ENCODE measurements around the gene GPR37L1. TPM values are rescaled to one million over a fixed set of nuclear protein-coding genes. Genes with fewer than 3 reads are reported as not detected.

The GPR37L1 gene
- total and polyA plus RNA-seq, 10 of the 15 experiments (the other 5 are each of a cell fraction or from before 2014, with no cell fraction given), result under 0.01 to 0.08 (median 0.02) TPM; not detected in 5

DNA sequence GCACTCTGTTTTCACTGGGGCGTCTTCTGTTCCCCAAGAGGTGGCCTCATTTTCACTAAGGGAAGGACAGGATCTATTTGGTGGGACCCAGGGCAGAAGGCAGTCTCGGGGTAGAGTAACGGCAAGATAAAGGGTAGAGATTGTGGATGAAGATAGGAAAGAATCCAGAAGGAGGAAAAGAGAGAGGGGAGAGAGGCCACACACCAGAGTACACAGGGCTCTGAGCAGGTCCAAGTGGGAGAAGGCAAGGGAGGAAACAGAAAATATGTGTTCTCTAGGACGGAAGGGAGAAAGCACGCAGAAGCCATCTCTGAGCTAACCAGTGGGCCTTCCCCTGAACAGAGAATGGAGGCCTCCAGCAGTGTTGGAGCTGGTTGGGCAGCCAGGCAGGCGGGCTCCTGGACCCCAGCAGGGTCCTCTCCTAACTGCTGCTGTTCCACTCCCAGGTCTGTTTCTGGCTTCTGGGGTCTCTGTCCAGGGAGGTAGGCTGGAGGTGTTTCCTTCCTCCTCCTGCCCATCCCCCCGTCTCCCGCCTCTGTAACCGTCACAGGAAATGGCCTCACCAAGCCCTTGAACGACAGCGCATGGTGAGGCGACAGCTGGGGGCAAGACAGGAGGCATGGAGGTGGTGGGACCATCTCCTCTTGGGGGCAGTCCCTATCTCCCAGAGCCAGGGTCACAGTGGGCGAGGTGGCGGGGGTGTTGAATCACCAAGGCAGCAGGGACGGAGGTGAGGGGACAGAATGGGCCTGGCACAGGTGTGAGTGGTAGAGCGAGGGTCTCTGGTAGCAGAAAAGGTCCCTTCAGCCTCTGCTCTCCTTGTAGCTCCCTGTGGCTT lies 37.0 kb downstream of the GPR37L1 start (continued):
- TF ChIP-seq CHD2 (IDR thresholded peaks at IDR 0.05; ENCODE audit: borderline replicate concordance, low read depth, low read length), result peak; percentile 92
- no peak for TF ChIP-seq KDM1A (IDR thresholded peaks at IDR 0.05; ENCODE audit: borderline replicate concordance)
- TF ChIP-seq NR2F1 (conservative IDR thresholded peaks at IDR 0.05), result 0 out of 2 replicates have a peak, but pooled peaks have one; percentile 9
- TF ChIP-seq ZBED1 (IDR thresholded peaks at IDR 0.05; ENCODE audit: borderline replicate concordance), result peak; percentile 67; the same call in 1 of the 2 replicates
- TF ChIP-seq SPI1 (IDR thresholded peaks at IDR 0.05; ENCODE audit: borderline replicate concordance, insufficient read depth, low read depth, low read length), result no peak
- TF ChIP-seq TCF12 (IDR thresholded peaks at IDR 0.05; ENCODE audit: low read depth, low read length), result peak; percentile 61; the same call in 1 of the 2 replicates
- TF ChIP-seq, protein P1, sequence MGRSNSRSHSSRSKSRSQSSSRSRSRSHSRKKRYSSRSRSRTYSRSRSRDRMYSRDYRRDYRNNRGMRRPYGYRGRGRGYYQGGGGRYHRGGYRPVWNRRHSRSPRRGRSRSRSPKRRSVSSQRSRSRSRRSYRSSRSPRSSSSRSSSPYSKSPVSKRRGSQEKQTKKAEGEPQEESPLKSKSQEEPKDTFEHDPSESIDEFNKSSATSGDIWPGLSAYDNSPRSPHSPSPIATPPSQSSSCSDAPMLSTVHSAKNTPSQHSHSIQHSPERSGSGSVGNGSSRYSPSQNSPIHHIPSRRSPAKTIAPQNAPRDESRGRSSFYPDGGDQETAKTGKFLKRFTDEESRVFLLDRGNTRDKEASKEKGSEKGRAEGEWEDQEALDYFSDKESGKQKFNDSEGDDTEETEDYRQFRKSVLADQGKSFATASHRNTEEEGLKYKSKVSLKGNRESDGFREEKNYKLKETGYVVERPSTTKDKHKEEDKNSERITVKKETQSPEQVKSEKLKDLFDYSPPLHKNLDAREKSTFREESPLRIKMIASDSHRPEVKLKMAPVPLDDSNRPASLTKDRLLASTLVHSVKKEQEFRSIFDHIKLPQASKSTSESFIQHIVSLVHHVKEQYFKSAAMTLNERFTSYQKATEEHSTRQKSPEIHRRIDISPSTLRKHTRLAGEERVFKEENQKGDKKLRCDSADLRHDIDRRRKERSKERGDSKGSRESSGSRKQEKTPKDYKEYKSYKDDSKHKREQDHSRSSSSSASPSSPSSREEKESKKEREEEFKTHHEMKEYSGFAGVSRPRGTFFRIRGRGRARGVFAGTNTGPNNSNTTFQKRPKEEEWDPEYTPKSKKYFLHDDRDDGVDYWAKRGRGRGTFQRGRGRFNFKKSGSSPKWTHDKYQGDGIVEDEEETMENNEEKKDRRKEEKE (IDR thresholded peaks at IDR 0.05), result no peak
- no peak; the same call in 1 of the 2 replicates for TF ChIP-seq NBN (IDR thresholded peaks at IDR 0.05)
- TF ChIP-seq CREM (IDR thresholded peaks at IDR 0.05; ENCODE audit: low read depth), result peak; percentile 84
- no peak; the same call in 1 of the 2 replicates for TF ChIP-seq SIN3A (IDR thresholded peaks at IDR 0.05; ENCODE audit: low read depth, low read length)
- no peak for TF ChIP-seq RELA (IDR thresholded peaks at IDR 0.05; ENCODE audit: borderline replicate concordance, partially characterized antibody)
- TF ChIP-seq, protein P2, sequence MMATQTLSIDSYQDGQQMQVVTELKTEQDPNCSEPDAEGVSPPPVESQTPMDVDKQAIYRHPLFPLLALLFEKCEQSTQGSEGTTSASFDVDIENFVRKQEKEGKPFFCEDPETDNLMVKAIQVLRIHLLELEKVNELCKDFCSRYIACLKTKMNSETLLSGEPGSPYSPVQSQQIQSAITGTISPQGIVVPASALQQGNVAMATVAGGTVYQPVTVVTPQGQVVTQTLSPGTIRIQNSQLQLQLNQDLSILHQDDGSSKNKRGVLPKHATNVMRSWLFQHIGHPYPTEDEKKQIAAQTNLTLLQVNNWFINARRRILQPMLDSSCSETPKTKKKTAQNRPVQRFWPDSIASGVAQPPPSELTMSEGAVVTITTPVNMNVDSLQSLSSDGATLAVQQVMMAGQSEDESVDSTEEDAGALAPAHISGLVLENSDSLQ (IDR thresholded peaks at IDR 0.05), result peak; percentile 89
- no peak for TF ChIP-seq HCFC1 (IDR thresholded peaks at IDR 0.05; ENCODE audit: low read length)
- no peak for TF ChIP-seq TCF7 (IDR thresholded peaks at IDR 0.05; ENCODE audit: borderline replicate concordance)
- TF ChIP-seq SMAD1 (IDR thresholded peaks at IDR 0.05; ENCODE audit: low read depth, partially characterized antibody), result peak; percentile 20
- no peak for TF ChIP-seq ZZZ3 (IDR thresholded peaks at IDR 0.05; ENCODE audit: control insufficient read depth, insufficient read length, low read depth)
- TF ChIP-seq POU2F2 (IDR thresholded peaks at IDR 0.05; ENCODE audit: borderline replicate concordance, low read depth, low read length), result peak; percentile 74; the same call in 2 of the 3 replicates
- 0 out of 2 replicates have a peak, but pooled peaks have one; percentile 18 for TF ChIP-seq BACH1 (IDR thresholded peaks at IDR 0.05; ENCODE audit: borderline replicate concordance)
- no peak for TF ChIP-seq MTA2 (IDR thresholded peaks at IDR 0.05; ENCODE audit: low read depth)
- TF ChIP-seq, protein P3, sequence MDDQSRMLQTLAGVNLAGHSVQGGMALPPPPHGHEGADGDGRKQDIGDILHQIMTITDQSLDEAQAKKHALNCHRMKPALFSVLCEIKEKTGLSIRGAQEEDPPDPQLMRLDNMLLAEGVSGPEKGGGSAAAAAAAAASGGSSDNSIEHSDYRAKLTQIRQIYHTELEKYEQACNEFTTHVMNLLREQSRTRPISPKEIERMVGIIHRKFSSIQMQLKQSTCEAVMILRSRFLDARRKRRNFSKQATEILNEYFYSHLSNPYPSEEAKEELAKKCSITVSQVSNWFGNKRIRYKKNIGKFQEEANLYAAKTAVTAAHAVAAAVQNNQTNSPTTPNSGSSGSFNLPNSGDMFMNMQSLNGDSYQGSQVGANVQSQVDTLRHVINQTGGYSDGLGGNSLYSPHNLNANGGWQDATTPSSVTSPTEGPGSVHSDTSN (IDR thresholded peaks at IDR 0.05; ENCODE audit: insufficient replicate concordance, low read depth, low read length), result peak; percentile 48
- TF ChIP-seq, protein P4, sequence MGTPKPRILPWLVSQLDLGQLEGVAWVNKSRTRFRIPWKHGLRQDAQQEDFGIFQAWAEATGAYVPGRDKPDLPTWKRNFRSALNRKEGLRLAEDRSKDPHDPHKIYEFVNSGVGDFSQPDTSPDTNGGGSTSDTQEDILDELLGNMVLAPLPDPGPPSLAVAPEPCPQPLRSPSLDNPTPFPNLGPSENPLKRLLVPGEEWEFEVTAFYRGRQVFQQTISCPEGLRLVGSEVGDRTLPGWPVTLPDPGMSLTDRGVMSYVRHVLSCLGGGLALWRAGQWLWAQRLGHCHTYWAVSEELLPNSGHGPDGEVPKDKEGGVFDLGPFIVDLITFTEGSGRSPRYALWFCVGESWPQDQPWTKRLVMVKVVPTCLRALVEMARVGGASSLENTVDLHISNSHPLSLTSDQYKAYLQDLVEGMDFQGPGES (IDR thresholded peaks at IDR 0.05), result no peak
- TF ChIP-seq IRF4 (IDR thresholded peaks at IDR 0.05; ENCODE audit: low read depth, low read length), result no peak
- peak; percentile 84 for TF ChIP-seq YY1 (IDR thresholded peaks at IDR 0.05; ENCODE audit: low read depth, low read length)
- TF ChIP-seq BHLHE40 (IDR thresholded peaks at IDR 0.05; ENCODE audit: borderline replicate concordance in 1 of 2, low read depth in 2 of 2, low read length in 1 of 2), result no peak
- no peak for TF ChIP-seq MEF2A (IDR thresholded peaks at IDR 0.05; ENCODE audit: insufficient read depth, low read depth, low read length)
- TF ChIP-seq LARP7 (IDR thresholded peaks at IDR 0.05), result no peak
